HG03457 (cell line): ENCODE measurements around the gene NPVF.

Source experiments
- ATAC-seq: cut with Tn5 transposase; IDR thresholded peaks from one replicate; pipeline ENCODE4 v1.9.1; 2021; ENCODE audit warnings: moderate number of reproducible peaks; ENCODE audit not compliant: unreplicated experiment

NPVF gene, protein sequence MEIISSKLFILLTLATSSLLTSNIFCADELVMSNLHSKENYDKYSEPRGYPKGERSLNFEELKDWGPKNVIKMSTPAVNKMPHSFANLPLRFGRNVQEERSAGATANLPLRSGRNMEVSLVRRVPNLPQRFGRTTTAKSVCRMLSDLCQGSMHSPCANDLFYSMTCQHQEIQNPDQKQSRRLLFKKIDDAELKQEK

GRCh38 chr7:25228386-25228785 is at the start of gene NPVF:
TSS of gene NPVF (minus strand) at chr7:25228486. CDS start at chr7:25228439, 47 bp downstream.
- no peak for ATAC-seq

- no peak for ATAC-seq
These were observed 44.0 kb upstream of the NPVF start for GRCh38 chr7:25272265-25272664.

- no peak for ATAC-seq
These were observed 35.1 kb upstream of the NPVF start for GRCh38 chr7:25263337-25263736.

- no peak for ATAC-seq
These were observed 34.3 kb upstream of the NPVF start for GRCh38 chr7:25262586-25262985.

DNA sequence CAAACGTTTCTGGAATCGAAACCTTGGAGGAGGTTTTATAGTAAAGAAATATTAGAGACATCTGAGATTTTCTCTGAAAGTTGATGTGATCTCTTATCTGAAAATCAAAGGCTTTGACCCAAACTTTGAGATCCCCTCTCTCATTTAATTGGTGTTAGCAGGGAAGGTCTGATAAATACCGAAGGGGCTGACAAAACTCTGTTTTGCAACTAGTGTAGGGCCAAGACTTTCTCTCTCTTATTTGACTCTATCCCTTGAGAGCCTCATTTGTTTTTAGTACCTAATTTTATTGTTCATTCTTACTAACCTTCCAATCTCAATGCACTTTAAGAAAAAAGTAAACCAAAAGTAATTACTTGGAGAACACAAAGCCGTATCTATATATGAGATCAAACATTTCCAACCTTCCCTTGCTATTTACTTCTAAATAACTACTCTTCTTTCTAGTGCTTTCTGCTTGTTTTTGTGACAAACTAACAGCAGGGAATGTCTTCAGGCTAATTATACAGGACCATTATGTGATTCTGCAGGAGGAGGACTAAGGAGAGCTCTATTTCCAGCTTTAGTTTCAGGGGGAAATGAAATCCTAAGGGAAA is 33.4 kb upstream of the NPVF start:
- no peak for ATAC-seq

- no peak for ATAC-seq
These were observed 32.7 kb upstream of the NPVF start for GRCh38 chr7:25260862-25261494.

DNA sequence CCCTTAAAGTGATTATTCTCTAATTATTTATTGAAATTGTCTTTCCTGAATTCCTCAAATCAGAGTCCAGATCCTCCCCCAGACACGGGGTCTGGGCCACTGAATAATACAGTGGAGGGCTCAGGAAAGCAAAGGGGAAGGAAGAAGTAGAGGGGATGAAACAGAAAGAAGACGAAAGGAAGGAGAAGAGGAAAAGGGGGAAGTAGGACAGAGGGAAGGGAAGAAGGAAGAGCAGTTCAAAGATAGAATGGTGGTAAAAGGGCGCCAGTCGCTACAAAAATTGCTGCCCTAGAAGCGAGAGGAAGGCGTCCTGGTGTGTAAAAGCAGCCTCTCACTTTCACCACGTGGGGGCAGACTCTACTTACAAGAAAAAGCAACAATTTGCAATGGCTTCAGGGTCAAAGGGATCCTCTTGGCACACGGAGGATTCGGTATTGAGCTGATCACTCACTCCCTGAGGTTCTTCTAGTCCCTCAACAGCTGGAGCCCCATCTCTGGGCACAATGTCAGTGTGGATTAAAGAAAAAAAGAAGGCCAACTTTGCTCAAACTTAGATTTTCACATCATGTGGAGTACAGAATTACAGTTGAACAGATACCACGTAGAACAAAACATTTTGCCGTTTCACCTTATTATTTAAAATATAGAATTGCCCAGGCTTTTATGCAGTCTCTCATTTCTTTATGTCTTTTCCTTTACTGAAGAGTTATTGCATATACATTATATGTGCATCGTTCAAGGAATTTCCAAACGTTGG is 31.4 kb upstream of the NPVF start:
- no peak for ATAC-seq

DNA sequence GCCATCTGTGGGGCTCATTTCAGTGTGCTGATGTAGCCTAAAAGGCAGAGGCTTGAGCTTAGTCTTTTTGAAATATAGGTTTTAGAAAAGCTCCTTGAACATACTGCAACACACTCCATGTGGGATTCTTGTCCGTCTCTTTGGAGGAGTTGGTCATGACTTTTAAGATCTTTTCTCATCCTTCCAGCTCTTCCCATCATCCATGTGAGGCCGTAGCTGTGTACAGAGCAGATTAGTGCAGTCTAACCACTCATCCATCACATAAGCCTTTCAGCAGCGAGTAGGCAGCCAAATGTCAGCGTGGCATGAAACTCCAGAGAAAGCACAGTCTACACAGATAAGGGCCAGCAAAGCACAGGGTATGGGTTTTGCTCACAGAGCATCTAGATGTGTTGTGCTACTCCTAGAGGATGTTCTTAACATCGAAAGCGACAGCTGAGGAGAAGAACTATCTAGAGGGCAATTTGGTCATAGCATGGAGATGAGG is 28.1 kb upstream of the NPVF start:
- ATAC-seq = no peak

DNA sequence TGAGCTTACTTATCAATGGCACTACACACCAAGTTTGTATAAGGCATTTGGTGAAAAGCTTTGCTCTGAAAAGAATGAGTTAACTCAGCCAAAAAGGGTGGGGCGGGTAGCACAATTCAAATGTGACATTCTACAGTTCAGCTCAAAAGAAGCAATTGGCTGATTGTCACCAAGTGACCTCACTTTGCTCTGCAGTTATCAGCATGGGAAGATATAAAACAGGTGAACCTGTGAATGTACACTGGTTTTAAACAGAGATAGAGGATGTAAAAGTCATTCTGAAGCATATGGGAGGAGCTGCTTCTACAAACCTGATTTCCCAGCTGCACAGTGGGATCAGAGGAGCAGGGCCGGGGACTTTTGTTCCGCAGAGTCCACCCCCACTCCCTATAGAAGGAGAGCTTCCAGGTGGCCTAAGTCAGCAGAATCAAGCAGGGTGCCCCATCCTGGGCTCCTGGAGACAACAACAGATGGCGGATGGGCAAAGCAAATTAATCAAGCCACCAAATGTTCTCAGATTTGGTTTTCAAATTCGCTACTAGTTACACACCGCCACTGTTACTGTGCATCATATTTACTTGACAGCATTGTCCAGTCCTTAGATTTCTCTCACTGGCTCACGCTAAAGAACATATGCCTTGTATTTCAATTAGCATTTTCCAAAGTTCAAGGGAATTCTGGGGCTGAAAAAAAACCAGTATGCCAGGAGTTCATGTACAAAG is 27.5 kb upstream of the NPVF start:
- no peak for ATAC-seq

- ATAC-seq = no peak
These were observed 26.3 kb upstream of the NPVF start for GRCh38 chr7:25254604-25255003.

- ATAC-seq = no peak
These were observed 25.4 kb upstream of the NPVF start for GRCh38 chr7:25253714-25254113.

DNA sequence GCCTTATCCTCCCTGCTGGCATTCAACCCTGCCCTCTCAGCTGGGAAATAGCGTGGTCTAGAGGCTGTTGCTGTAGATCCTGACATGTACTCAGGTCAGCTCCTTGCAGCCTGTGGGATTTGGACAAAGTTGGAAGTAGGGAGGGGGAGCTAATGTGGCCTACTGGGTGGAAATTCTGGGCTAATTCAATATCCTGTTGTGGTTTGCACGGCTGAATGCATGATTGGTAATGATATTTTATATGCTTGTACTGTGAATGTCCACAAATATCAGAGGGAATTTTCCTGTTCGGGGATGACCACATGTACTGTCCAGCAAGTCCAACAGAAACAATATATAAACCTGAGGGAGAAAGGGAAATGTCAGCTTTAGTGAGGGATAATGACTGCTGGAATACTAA is 22.1 kb upstream of the NPVF start:
- no peak for ATAC-seq

- ATAC-seq = no peak
These were observed 21.5 kb upstream of the NPVF start for GRCh38 chr7:25249772-25250171.

DNA sequence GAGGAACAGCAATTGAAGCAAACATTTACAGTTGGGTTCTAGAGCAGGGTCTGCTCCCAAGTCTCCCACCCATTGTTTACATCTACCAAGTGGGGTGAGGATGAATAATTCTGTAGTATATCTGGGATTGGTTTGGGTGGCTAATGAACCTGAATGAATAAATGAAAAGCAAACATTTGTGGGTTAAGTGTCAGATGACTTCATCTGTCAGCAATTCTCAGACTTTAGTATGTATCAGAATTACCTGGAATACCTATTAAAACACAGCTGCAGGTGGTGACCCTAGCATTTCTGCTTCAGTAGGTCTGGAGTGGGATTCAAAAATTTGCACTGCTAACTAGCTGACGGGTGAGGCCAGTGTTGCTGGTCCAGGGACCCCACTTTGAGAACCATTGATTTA is 18.0 kb upstream of the NPVF start:
- no peak for ATAC-seq

DNA sequence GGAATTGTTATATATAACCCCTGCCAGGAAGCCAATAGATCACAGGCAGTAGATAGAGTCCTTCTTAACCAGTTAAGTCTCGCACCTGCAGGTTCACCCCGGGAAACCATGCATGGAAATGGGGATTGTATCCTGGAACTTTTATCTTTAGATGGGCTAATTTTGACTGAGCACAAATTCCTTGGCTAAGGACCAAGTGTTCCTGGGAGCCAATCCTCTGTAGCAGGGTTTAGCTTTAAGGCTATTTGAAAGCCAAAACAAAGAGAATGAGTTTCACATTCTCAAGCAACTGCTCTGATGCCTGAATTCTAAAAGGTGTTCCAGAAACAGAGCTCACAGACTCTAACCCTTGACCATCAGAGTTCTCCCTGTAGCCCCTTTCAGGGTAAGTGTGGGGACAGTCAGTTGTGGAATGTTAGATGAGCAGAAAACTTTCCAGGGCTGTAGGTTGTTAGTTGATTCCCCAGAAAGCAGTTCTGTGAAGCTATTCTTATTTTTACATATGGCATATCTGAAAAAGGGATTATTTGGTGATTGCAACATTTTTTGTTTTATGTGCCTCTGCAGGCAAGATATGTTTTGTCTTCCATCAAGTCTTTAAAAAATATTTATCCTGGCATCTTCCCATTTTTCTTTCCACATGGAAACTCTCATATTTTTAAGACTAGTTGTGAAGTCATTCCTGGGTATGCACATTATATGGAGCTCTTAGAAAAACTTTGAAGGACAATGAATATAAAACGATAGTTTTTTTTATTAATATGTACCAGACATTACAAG is 16.2 kb upstream of the NPVF start:
- ATAC-seq = no peak

DNA sequence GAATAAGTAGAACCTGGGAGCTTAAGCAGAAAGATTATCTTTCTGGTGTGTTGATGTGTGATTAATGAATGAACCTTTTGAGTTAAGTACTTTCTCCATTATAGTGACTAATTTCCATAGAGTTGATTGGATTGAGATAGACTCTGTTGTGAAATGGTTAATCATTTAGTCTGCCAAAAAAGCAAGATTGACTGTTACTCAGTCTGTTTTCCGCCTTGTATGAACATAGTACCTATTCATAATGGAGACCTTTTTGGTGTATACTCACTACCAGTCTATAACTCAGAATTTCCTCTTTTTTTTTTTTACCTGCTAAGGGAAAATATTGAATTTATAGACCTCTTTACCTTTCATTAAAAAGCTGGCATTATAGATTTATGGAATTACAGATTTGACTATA is 14.4 kb upstream of the NPVF start:
- no peak for ATAC-seq

GRCh38 chr7:25240896-25241295 is 12.6 kb upstream of the NPVF start:
- no peak for ATAC-seq

GRCh38 chr7:25240340-25240739 is 12.1 kb upstream of the NPVF start:
- no peak for ATAC-seq

GRCh38 chr7:25239888-25240287 is 11.6 kb upstream of the NPVF start:
- ATAC-seq = no peak

GRCh38 chr7:25238066-25238725 is 9.9 kb upstream of the NPVF start:
- ATAC-seq = no peak
